ENCODE results near the gene SOX14. TPM values are rescaled to one million over a fixed set of nuclear protein-coding genes. Genes with fewer than 3 reads are reported as not detected.
A peak's percentile ranks its signal among the peaks of the same experiment; 100 is the strongest.

Gene SOX14
- total RNA-seq, 4 donors from 2014 or later: not detected

DNA sequence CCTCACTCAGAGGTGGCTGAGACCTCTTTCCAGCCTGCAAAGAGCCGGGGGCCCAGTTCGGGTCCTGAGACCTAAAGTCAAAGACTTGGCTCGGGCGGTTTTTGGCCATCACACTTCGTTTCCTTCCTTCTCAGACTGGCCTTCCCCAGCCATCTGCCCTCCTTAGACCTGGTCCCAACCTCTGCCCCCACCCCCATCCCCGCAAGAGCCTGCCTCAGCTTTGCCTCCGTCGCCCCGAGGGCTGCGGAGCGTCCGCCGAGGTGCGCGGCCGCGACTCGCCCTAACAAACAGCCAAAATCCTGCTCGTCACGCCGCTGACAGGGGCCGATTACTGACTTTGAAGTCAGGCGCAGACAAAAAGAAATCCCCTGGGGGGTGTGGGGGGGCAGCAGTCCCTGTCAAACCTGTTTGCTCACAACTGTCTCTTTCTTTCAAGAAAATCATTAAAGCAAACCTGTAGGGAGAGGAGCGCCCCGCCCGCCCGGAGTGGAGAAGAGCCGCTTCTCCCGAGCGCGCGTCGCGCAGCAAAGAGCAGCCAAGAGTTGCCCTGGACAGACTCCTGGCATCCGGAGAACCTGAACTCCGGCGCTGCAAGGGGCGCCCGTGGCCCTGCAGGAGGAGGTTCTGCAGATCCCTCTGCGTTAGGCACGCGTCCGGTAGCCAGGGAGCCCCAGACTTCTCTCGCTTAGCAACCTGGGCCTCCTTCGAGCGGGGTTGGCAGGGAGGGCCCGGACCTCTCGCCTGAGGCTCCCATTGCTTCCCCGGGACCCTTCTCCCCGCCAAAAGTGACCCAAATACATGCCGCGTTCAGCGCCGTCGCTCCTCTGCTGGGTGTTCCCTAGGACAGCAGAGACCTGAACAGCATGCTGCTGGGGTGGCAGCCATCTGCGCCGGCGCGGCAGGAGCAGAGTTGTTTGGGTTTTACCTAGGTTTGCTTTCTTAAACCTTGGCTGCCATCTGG is 4.5 kb downstream of the SOX14 start:
- Histone ChIP-seq H3K36me3 (no peaks in the 10 kb centered on the region), H3K27me3 (peaks cover 100% of the 10 kb centered on the region), H3K4me3 (peak overlapping the region in 1 of 2 donors; percentile 47), H3K27ac (no peak overlapping the region), H3K4me1 (peaks cover 0 to 66% (median 37%) of the 10 kb centered on the region in 3 donors), H3K9me3 (no peaks in the 10 kb centered on the region)
- 1 to 4% methylated on average over 5 to 14 of the region's 59 CpGs for WGBS, 2 donors (ENCODE audit: low coverage in 1 of 2)
- no peak for ATAC-seq
- TF ChIP-seq EP300 (IDR thresholded peaks at IDR 0.05) (no peak), POLR2AphosphoS5 (IDR thresholded peaks at IDR 0.05) (no peak), POLR2A (IDR thresholded peaks at IDR 0.05) (no peak)
- TF ChIP-seq, protein P1, sequence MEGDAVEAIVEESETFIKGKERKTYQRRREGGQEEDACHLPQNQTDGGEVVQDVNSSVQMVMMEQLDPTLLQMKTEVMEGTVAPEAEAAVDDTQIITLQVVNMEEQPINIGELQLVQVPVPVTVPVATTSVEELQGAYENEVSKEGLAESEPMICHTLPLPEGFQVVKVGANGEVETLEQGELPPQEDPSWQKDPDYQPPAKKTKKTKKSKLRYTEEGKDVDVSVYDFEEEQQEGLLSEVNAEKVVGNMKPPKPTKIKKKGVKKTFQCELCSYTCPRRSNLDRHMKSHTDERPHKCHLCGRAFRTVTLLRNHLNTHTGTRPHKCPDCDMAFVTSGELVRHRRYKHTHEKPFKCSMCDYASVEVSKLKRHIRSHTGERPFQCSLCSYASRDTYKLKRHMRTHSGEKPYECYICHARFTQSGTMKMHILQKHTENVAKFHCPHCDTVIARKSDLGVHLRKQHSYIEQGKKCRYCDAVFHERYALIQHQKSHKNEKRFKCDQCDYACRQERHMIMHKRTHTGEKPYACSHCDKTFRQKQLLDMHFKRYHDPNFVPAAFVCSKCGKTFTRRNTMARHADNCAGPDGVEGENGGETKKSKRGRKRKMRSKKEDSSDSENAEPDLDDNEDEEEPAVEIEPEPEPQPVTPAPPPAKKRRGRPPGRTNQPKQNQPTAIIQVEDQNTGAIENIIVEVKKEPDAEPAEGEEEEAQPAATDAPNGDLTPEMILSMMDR (IDR thresholded peaks at IDR 0.05): no peak

DNA sequence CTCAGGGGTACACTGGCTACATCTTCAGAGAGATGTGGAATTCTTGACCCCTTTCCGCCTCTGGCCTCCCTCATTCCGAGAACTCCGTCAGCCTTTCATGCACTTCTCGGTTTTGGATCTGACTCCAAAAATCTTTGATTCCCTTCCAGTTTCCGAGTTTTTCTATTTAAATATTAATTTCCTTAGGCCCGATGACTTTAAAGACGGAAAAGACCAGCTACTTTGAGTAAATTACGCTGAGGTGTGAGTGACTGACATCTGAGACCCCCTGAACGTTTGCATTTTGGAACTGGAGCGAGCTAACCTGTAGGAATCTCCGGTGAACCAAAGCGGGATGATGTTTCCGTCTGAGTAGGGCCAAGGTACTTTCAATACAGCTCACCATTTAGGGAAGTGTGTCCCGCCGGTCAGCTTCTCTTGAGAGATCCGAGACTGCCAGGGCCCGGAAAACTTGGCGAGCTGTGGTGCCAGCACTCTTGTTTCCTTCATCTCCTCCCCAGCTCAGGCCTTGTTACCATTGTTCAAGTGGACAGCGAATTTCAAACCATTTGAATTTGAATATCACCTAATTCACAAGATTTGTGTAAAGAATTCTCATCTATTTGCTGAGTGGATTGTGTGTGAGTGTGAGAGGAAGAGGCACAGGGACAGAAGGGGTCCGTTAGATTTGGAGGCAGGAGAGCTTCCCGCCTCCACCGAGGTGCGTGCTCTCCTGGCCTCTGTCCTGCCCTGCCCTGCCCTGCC is 5.4 kb downstream of the SOX14 start:
- TF ChIP-seq POLR2AphosphoS5 (IDR thresholded peaks at IDR 0.05) (no peak), EP300 (IDR thresholded peaks at IDR 0.05) (no peak), POLR2A (IDR thresholded peaks at IDR 0.05) (no peak)
- TF ChIP-seq, protein P1 (IDR thresholded peaks at IDR 0.05): no peak
- whole genome bisulfite sequencing, 2 donors (ENCODE audit: low coverage in 1 of 2): 7 to 12% methylated on average over 8 to 17 of the region's 23 CpGs
- ATAC-seq: no peak
- Histone ChIP-seq H3K27ac (no peak overlapping the region), H3K27me3 (peaks cover 100% of the 10 kb centered on the region), H3K4me3 (no peak overlapping the region), H3K9me3 (no peaks in the 10 kb centered on the region), H3K36me3 (no peaks in the 10 kb centered on the region), H3K4me1 (peaks cover 0 to 58% (median 31%) of the 10 kb centered on the region in 3 donors)

DNA sequence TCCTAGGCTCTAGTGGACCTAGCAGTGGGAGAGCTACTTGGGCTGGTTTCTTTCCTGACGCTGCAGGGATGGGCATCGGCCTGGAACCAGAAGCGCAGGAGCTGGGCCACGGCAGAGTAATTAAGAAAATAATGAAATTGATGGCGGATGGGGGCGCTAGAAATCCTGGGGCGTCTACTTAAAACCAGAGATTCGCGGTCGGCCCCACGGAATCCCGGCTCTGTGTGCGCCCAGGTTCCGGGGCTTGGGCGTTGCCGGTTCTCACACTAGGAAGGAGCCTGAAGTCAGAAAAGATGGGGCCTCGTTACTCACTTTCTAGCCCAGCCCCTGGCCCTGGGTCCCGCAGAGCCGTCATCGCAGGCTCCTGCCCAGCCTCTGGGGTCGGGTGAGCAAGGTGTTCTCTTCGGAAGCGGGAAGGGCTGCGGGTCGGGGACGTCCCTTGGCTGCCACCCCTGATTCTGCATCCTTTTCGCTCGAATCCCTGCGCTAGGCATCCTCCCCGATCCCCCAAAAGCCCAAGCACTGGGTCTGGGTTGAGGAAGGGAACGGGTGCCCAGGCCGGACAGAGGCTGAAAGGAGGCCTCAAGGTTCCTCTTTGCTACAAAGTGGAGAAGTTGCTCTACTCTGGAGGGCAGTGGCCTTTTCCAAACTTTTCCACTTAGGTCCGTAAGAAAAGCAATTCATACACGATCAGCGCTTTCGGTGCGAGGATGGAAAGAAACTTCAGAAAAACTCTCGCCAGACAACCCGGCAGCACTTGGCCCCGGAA is 6.1 kb downstream of the SOX14 start:
- 0 to 9% methylated on average over 2 to 12 of the region's 40 CpGs for WGBS, 2 donors (ENCODE audit: low coverage in 1 of 2)
- Histone ChIP-seq H3K27ac (no peak overlapping the region), H3K36me3 (no peaks in the 10 kb centered on the region), H3K27me3 (peaks cover 100% of the 10 kb centered on the region), H3K9me3 (no peaks in the 10 kb centered on the region), H3K4me1 (peaks cover 0 to 53% (median 31%) of the 10 kb centered on the region in 3 donors), H3K4me3 (peak overlapping the region in 1 of 2 donors; percentile 37)
- no peak for ATAC-seq
- TF ChIP-seq POLR2AphosphoS5 (IDR thresholded peaks at IDR 0.05) (no peak), POLR2A (IDR thresholded peaks at IDR 0.05) (no peak), EP300 (IDR thresholded peaks at IDR 0.05) (no peak)
- TF ChIP-seq, protein P1 (IDR thresholded peaks at IDR 0.05): no peak

DNA sequence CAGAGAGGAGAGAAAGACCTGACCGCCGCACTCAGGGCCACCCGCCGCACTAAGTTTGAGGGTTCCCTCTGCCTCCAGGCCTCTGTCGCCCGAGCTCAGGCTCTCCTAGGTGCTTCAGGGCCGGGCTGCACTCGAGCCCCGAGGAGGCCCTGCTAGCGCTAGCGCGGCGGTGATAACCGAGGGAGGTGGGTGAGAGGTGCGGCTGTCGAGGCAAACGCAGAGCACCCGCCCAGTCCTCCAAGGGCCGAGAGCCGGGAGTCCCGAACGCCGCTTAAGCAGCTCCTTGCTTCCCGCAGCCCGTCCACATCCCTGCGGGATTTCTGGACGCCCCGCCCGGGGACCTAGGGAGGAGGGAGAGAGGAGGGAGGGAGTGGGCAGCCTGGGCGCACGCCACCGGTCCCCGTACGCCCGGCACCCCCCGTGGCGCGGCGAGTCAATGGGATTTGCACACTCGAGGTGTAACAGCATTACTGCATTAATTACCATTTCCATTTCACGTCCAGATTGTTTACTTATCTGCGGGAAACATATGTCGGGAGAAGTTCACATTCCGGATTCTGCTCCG is 6.8 kb downstream of the SOX14 start:
- Histone ChIP-seq H3K4me1 (peaks cover 0 to 53% (median 31%) of the 10 kb centered on the region in 3 donors), H3K27ac (no peak overlapping the region), H3K9me3 (no peaks in the 10 kb centered on the region), H3K4me3 (peak overlapping the region in 1 of 2 donors; percentile 37), H3K36me3 (no peaks in the 10 kb centered on the region), H3K27me3 (peaks cover 97% of the 10 kb centered on the region)
- WGBS, 2 donors (ENCODE audit: low coverage in 1 of 2): 1% methylated on average over 19 of the region's 45 CpGs; no CpG with 5 or more reads in 1 of the 2 donors
- no peak for ATAC-seq
- no peak for TF ChIP-seq POLR2AphosphoS5 (IDR thresholded peaks at IDR 0.05)
- TF ChIP-seq, protein P1 (IDR thresholded peaks at IDR 0.05): no peak
- TF ChIP-seq POLR2A (IDR thresholded peaks at IDR 0.05): no peak
- TF ChIP-seq EP300 (IDR thresholded peaks at IDR 0.05): no peak
